Endothelial cell (in vitro differentiated cells): Measurements from ENCODE around the gene EXOC6. TPM values are rescaled to one million over a fixed set of nuclear protein-coding genes. Genes with fewer than 3 reads are reported as not detected.

ENCODE experiments used
- DNase-seq: peaks from one replicate; pipeline ENCODE4 v3.0.0; 2021; ENCODE audit warnings: low spot score
- H3K27ac Mint-ChIP-seq: one replicate; pipeline ENCODE4 v1.8.0; 2021; ENCODE audit warnings: mixed read lengths, inconsistent platforms; ENCODE audit not compliant: unreplicated experiment
- H3K27me3 Mint-ChIP-seq: one replicate; pipeline ENCODE4 v1.8.0; 2021; ENCODE audit warnings: mild to moderate bottlenecking, moderate library complexity, mixed read lengths, inconsistent platforms; ENCODE audit not compliant: unreplicated experiment
- H3K36me3 Mint-ChIP-seq: one replicate; pipeline ENCODE4 v1.8.0; 2021; ENCODE audit warnings: mild to moderate bottlenecking, low read depth, mixed read lengths, inconsistent platforms; ENCODE audit not compliant: unreplicated experiment
- H3K4me1 Mint-ChIP-seq: one replicate; pipeline ENCODE4 v1.8.0; 2021; ENCODE audit warnings: mild to moderate bottlenecking, mixed read lengths, inconsistent platforms; ENCODE audit not compliant: unreplicated experiment
- H3K4me3 Mint-ChIP-seq: one replicate; pipeline ENCODE4 v1.8.0; 2021; ENCODE audit warnings: mild to moderate bottlenecking, mixed read lengths, inconsistent platforms; ENCODE audit not compliant: unreplicated experiment
- H3K9me3 Mint-ChIP-seq: one replicate; pipeline ENCODE4 v1.8.0; 2021; ENCODE audit warnings: mixed read lengths, inconsistent platforms; ENCODE audit not compliant: unreplicated experiment
- total RNA-seq: library from RNA; stranded (reverse); fragmentation: NEBNext Ultra II Directional; extraction: Animal tissue kit (Norgen Biotek cat#: 25700); gene quantifications from one replicate; pipeline ENCODE4 v1.2.1, GENCODE V29; 2021; ENCODE audit not compliant: unreplicated experiment
- TF ChIP-seq, protein P1 (sequence below): fragments of 200-600 bp; sonication (generic); IDR thresholded peaks from one replicate; pipeline ENCODE4 v1.5.0; 2021; ENCODE audit warnings: antibody characterized with exemption; ENCODE audit not compliant: unreplicated experiment

EXOC6 gene
- total RNA-seq, 1 donor from 2014 or later, result 28.5 TPM

DNA sequence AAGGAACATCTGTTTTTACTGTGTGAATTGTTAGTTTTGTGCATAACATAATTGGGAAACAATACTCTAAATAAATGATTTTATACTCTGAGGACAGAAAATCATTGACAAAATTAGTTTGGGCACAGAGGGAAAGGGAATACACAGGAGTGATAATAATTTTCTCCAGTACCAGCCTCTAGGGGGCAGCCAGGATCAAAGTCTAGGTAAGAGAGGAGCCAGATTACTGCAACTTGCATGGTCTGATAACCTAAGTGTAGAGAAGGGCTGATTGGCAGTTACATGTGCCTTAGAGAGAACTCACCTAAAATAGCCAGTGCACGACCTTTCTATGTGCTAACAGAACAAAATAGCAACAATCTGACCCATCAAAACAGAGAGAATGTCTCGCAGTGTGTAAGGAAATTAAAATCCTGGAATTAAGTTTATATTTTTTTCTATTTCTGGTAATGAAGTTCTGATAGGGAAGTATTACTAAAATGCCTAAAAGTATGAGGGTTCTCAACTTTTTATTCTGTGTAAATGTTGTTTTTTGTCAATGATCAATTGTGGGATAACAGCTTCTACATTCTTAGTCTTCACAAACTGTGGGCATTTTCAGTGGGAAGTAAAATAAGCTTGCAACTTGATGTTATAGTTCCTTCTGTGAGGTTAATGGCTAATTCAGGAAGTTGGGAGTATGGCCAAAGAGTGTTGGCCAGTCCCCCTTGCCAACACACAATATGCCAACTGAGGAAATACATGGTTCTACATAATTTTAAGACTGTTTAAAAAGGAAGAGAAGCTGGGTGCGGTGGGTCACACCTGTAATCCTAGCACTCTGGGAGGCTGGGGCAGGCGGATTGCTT is 66.4 kb downstream of the EXOC6 start:
- H3K4me1 Mint-ChIP-seq, result no peaks in the 10 kb centered on the region
- DNase-seq, result peak; percentile 69
- H3K4me3 Mint-ChIP-seq, result no peak overlapping the region
- H3K27ac Mint-ChIP-seq, result no peak overlapping the region
- peaks cover 3% of the 10 kb centered on the region for H3K27me3 Mint-ChIP-seq
- TF ChIP-seq, protein P1, sequence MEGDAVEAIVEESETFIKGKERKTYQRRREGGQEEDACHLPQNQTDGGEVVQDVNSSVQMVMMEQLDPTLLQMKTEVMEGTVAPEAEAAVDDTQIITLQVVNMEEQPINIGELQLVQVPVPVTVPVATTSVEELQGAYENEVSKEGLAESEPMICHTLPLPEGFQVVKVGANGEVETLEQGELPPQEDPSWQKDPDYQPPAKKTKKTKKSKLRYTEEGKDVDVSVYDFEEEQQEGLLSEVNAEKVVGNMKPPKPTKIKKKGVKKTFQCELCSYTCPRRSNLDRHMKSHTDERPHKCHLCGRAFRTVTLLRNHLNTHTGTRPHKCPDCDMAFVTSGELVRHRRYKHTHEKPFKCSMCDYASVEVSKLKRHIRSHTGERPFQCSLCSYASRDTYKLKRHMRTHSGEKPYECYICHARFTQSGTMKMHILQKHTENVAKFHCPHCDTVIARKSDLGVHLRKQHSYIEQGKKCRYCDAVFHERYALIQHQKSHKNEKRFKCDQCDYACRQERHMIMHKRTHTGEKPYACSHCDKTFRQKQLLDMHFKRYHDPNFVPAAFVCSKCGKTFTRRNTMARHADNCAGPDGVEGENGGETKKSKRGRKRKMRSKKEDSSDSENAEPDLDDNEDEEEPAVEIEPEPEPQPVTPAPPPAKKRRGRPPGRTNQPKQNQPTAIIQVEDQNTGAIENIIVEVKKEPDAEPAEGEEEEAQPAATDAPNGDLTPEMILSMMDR, result peak; percentile 65
- no peaks in the 10 kb centered on the region for H3K9me3 Mint-ChIP-seq
- H3K36me3 Mint-ChIP-seq, result peaks cover 6% of the 10 kb centered on the region

DNA sequence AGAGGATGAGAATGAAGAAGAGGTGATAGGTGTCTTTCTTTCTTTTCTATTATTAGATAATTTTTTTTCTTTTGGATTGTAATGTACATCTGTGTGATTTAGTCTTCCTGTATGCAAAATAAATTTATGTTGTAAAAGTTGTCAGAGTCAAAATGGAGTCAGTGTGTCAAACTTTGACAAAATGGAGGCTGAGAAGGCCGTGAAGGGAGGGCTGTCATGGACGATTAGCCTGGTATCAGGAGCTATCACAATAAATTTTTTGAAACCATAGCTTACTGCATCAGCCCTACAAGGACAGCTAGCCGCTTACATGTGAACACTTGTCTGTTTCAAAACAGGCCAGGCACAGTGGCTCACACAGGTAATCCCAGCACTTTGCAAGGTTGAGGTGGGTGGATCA is 67.6 kb downstream of the EXOC6 start:
- Mint-ChIP-seq H3K36me3 (peaks cover 16% of the 10 kb centered on the region), H3K4me3 (no peak overlapping the region), H3K9me3 (no peaks in the 10 kb centered on the region), H3K27ac (no peak overlapping the region), H3K4me1 (no peaks in the 10 kb centered on the region), H3K27me3 (peaks cover 3% of the 10 kb centered on the region)
- TF ChIP-seq, protein P1, result no peak
- no peak for DNase-seq

DNA sequence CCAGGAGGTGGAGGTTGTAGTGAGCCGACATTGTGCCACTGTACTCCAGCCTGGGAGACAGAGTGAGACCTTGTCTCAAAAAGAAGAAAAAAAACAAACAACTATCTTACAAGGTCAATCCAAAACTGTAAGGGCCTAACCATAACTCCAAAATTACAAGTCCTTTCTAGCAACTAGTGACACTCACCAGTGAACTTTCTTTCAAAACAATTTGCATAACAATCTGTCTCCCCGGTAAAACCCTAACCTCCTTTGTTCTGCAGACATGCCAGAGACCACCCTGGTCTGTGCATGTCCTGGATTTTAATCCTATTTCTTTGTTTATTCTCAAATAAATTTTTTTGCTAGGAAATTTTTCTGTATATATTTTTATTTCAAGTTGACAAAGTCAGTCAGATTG is 68.1 kb downstream of the EXOC6 start:
- H3K9me3 Mint-ChIP-seq, result no peaks in the 10 kb centered on the region
- H3K27me3 Mint-ChIP-seq, result peaks cover 3% of the 10 kb centered on the region
- TF ChIP-seq, protein P1, result no peak
- no peak overlapping the region for H3K27ac Mint-ChIP-seq
- no peak for DNase-seq
- peaks cover 19% of the 10 kb centered on the region for H3K36me3 Mint-ChIP-seq
- H3K4me3 Mint-ChIP-seq, result no peak overlapping the region
- H3K4me1 Mint-ChIP-seq, result no peaks in the 10 kb centered on the region

DNA sequence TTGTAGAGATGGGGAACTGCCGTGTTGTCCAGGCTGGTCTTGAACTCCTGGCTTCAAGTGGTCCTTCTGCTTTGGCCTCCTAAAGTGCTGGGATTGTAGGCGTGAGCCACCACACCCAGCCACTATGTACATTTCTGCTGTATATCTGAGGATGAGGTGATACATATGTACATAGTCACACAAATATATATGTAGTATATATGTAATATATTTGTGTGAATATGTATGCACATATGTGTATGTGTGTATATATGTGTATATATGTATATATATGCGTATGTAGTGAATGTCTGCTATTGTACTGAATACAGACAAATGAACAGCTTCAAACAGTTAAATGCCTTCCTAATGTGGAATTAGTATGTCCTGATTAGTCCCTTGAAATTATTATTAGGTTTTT is 70.3 kb downstream of the EXOC6 start:
- H3K27ac Mint-ChIP-seq, result no peak overlapping the region

DNA sequence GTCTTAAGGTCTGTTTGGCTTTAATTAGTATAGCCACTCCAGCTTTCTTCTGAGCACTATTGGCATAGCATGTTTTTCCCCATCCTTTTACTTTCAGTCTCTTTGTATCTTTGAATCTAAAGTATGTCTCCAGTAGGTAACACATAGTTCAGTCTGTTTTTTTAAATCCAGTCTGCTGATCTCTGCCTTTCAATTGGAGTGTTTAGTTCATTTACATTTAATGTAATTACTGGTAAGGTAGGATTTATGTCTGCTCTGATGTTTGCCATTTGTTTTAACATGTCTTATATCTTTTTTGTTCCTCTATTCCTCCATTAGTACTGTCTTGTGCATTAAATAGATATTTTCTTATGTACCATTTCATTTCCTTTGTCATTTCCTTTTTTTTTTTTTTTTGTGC is 72.5 kb downstream of the EXOC6 start:
- Mint-ChIP-seq H3K27ac (no peak overlapping the region), H3K4me1 (no peaks in the 10 kb centered on the region), H3K4me3 (peak overlapping the region; percentile 12), H3K36me3 (peaks cover 19% of the 10 kb centered on the region), H3K9me3 (no peaks in the 10 kb centered on the region), H3K27me3 (peaks cover under 1% of the 10 kb centered on the region)
- TF ChIP-seq, protein P1, result no peak
- DNase-seq, result no peak

More for the DNA sequence above, 70.3 kb downstream of the EXOC6 start:
- DNase-seq, result no peak
- H3K27me3 Mint-ChIP-seq, result peaks cover 2% of the 10 kb centered on the region
- H3K9me3 Mint-ChIP-seq, result no peaks in the 10 kb centered on the region
- no peak overlapping the region for H3K4me3 Mint-ChIP-seq
- TF ChIP-seq, protein P1, result no peak
- H3K4me1 Mint-ChIP-seq, result no peaks in the 10 kb centered on the region
- peaks cover 19% of the 10 kb centered on the region for H3K36me3 Mint-ChIP-seq
